Epithelial cell of proximal tubule (primary cell): ENCODE measurements around the gene AOPEP. TPM values are rescaled to one million over a fixed set of nuclear protein-coding genes. Genes with fewer than 3 reads are reported as not detected.

ENCODE experiments used
- DNase-seq: peaks from one replicate; pipeline ENCODE4 v3.0.0-alpha.2; 2011; ENCODE audit warnings: low read depth
- H3K4me3 ChIP-seq: 2 replicates; pipeline ENCODE4 v1.5.1; 2011; ENCODE audit warnings: low read depth, mild to moderate bottlenecking, low read length
- CTCF ChIP-seq: conservative IDR thresholded peaks from 2 replicates; pipeline ENCODE4 v1.5.1; 2012; ENCODE audit warnings: low read depth, mild to moderate bottlenecking, low read length
- total RNA-seq: library from RNA; depleted of rRNA; stranded (reverse); fragments of >200 nt; gene quantifications from 2 replicates; pipeline ENCODE4 v1.2.3, GENCODE V29; 2015

AOPEP gene
- total RNA-seq, 1 donor from 2014 or later: 27.0 TPM

DNA sequence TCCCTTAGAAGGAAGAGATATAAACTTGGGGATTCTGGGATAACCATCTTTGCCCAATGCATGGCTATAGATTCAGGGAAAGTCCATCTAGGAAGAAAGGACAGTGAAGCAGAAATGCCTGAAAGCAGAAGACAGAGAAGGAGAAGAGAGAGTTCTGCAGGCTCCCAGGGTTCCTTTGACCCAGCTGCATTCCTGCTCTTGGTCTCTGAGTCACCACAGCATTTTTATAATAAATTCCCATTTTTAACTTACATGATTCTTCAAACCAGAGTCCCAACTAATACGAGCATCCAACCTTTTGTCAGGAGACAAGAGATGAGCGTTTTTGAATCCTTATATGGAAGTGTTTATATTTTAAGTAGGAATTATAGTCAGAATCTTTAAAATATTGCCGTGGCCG is 12.0 kb upstream of the AOPEP start:
- DNase-seq: no peak
- no peak for TF ChIP-seq CTCF
- no peak overlapping the region for H3K4me3 ChIP-seq

GRCh38 chr9:94717761-94718160 is 8.7 kb upstream of the AOPEP start:
- no peak overlapping the region for H3K4me3 ChIP-seq
- no peak for TF ChIP-seq CTCF
- no peak for DNase-seq

GRCh38 chr9:94718936-94719335 is 7.6 kb upstream of the AOPEP start:
- no peak for DNase-seq
- H3K4me3 ChIP-seq: no peak overlapping the region
- no peak for TF ChIP-seq CTCF

DNA sequence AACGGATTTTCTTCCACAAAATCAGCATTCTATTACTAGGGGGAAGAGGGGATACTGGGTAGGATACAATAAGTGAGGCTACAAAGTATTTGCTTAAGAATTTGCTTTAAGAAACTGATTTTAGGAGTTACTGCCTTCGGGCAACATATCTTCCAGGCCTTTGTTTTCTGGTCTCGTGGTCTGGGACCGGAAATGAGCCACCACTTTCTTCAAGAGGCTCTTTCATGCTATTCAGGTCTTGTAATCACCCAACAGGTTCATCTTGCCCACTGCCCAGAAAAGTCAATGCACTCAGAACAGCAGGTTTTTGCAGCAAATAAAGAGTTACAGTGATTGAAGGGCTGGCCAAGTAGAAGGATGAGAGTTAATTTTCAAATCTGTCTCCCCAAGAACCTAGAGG is 6.6 kb upstream of the AOPEP start:
- TF ChIP-seq CTCF: no peak
- H3K4me3 ChIP-seq: no peak overlapping the region
- no peak for DNase-seq

GRCh38 chr9:94720846-94721549 is 5.5 kb upstream of the AOPEP start:
- DNase-seq: no peak

GRCh38 chr9:94721754-94722153 is 4.7 kb upstream of the AOPEP start:
- H3K4me3 ChIP-seq: no peak overlapping the region
- no peak for DNase-seq
- TF ChIP-seq CTCF: no peak

More at GRCh38 chr9:94720846-94721549, 5.5 kb upstream of the AOPEP start:
- no peak overlapping the region for H3K4me3 ChIP-seq
- TF ChIP-seq CTCF: no peak

DNA sequence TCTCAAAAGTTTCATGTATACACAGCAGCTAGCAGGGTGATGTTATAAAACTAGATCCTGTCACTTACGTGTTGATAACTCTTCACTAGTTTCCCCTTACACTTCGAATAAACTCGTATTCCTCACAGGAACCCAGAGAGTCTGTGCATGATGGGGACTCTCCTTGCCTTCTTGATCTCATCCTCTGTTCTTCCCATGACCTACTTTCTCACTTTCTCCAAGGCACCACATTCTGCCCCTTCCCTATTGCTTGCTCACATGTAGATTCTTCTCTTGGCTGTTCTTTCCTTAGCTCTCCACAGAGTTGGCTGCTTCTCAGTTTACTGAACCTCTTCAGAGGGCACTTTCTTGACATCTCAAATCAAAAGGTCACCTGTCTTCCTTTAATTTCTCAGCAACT is 1.2 kb upstream of the AOPEP start:
- no peak overlapping the region for H3K4me3 ChIP-seq
- TF ChIP-seq CTCF: no peak
- DNase-seq: no peak
